Mesenchymal stem cell (in vitro differentiated cells and primary cell): ENCODE results near the gene IL37.

Source experiments
- DNase-seq: peaks from one replicate; pipeline ENCODE4 v3.0.0-alpha.2; 2013
- H2AFZ ChIP-seq: one replicate; pipeline ENCODE4 v1.6.1; 2013; ENCODE audit warnings: low read depth, mild to moderate bottlenecking, control low read depth, inconsistent platforms, low read length, moderate library complexity
- H2AK5ac ChIP-seq: 2 replicates; pipeline ENCODE4 v1.6.1; 2013; ENCODE audit warnings: low read length, moderate library complexity, mild to moderate bottlenecking, inconsistent platforms; ENCODE audit not compliant: severe bottlenecking
- H2BK120ac ChIP-seq: one replicate; pipeline ENCODE4 v1.6.1; 2013; ENCODE audit warnings: low read depth, mild to moderate bottlenecking, inconsistent platforms, low read length, moderate library complexity
- H2BK12ac ChIP-seq, 2 experiments: one replicate each; pipeline ENCODE4 v1.6.1; 2013; ENCODE audit warnings: inconsistent platforms in 2 of 2, low read length in 2 of 2, mild to moderate bottlenecking in 2 of 2, moderate library complexity in 2 of 2, control low read depth in 1 of 2
- H2BK15ac ChIP-seq: one replicate; pipeline ENCODE4 v1.6.1; 2013; ENCODE audit warnings: mild to moderate bottlenecking, low read depth, inconsistent platforms; ENCODE audit not compliant: poor library complexity, severe bottlenecking
- H2BK5ac ChIP-seq: 2 replicates; pipeline ENCODE4 v1.6.1; 2013; ENCODE audit warnings: low read depth, mild to moderate bottlenecking, low read length, control low read depth, inconsistent platforms; ENCODE audit not compliant: poor library complexity, severe bottlenecking
- H3K14ac ChIP-seq, 2 experiments: one replicate each; pipeline ENCODE4 v1.6.1; 2013; ENCODE audit warnings: inconsistent platforms in 2 of 2, low read length in 2 of 2, control low read depth in 1 of 2, mild to moderate bottlenecking in 1 of 2, moderate library complexity in 1 of 2
- H3K18ac ChIP-seq, 2 experiments: one replicate each; pipeline ENCODE4 v1.6.1; 2013; ENCODE audit warnings: inconsistent platforms in 2 of 2, low read length in 2 of 2, control low read depth in 1 of 2, low read depth in 1 of 2, mild to moderate bottlenecking in 1 of 2
- H3K23ac ChIP-seq, 2 experiments: one replicate each; pipeline ENCODE4 v1.6.1; 2013; ENCODE audit warnings: inconsistent platforms in 2 of 2, low read length in 2 of 2, mild to moderate bottlenecking in 2 of 2, moderate library complexity in 2 of 2, control low read depth in 1 of 2
- H3K27ac ChIP-seq: 2 replicates; pipeline ENCODE4 v1.5.1; 2013; ENCODE audit warnings: mild to moderate bottlenecking, moderate library complexity, low read length, control low read depth, inconsistent platforms; ENCODE audit not compliant: poor library complexity, severe bottlenecking
- H3K27me3 ChIP-seq, 2 experiments: 2 replicates each; pipeline versions ENCODE4 v1.6.1 to v1.7.0; 2013; ENCODE audit warnings: low read length in 2 of 2, mild to moderate bottlenecking in 2 of 2, moderate library complexity in 2 of 2, control low read depth in 1 of 2, inconsistent platforms in 1 of 2; ENCODE audit not compliant: control insufficient read depth in 1 of 2, insufficient read depth in 1 of 2
- H3K36me3 ChIP-seq, 2 experiments: 2 replicates each; pipeline versions ENCODE4 v1.6.1 to v1.7.0; 2013; ENCODE audit warnings: low read length in 2 of 2, control low read depth in 1 of 2, inconsistent platforms in 1 of 2, low read depth in 1 of 2, mild to moderate bottlenecking in 1 of 2; ENCODE audit not compliant: insufficient read depth in 2 of 2, control insufficient read depth in 1 of 2
- H3K4ac ChIP-seq, 2 experiments: one replicate each; pipeline ENCODE4 v1.6.1; 2013; ENCODE audit warnings: inconsistent platforms in 2 of 2, low read length in 2 of 2, mild to moderate bottlenecking in 2 of 2, moderate library complexity in 2 of 2, control low read depth in 1 of 2, low read depth in 1 of 2
- H3K4me1 ChIP-seq: 2 replicates; pipeline ENCODE4 v1.6.1; 2013; ENCODE audit warnings: low read depth, low read length, control low read depth; ENCODE audit not compliant: control insufficient read depth, insufficient read depth
- H3K4me2 ChIP-seq: 2 replicates; pipeline ENCODE4 v1.6.1; 2013; ENCODE audit warnings: low read length, mild to moderate bottlenecking, inconsistent platforms; ENCODE audit not compliant: poor library complexity, severe bottlenecking
- H3K4me3 ChIP-seq, 2 experiments: 2 replicates each; pipeline versions ENCODE4 v1.5.1 to v1.7.0; 2013; ENCODE audit warnings: low read length in 2 of 2, mild to moderate bottlenecking in 2 of 2, control low read depth in 1 of 2, low read depth in 1 of 2; ENCODE audit not compliant: insufficient read depth in 1 of 2
- H3K79me1 ChIP-seq: replicated peaks from 2 replicates; pipeline ENCODE4 v1.6.1; 2013; ENCODE audit warnings: mild to moderate bottlenecking, control low read depth, low read length, inconsistent platforms; ENCODE audit not compliant: poor library complexity, severe bottlenecking
- H3K9ac ChIP-seq: 2 replicates; pipeline ENCODE4 v1.7.0; 2013; ENCODE audit warnings: mild to moderate bottlenecking, low read length, moderate library complexity
- H3K9me3 ChIP-seq: 2 replicates; pipeline ENCODE4 v1.7.0; 2013; ENCODE audit warnings: mild to moderate bottlenecking, low read length; ENCODE audit not compliant: control insufficient read depth
- H4K8ac ChIP-seq: one replicate; pipeline ENCODE4 v1.6.1; 2013; ENCODE audit warnings: inconsistent platforms, mild to moderate bottlenecking, low read length, moderate library complexity
- H4K91ac ChIP-seq: one replicate; pipeline ENCODE4 v1.6.1; 2013; ENCODE audit warnings: mild to moderate bottlenecking, low read length, inconsistent platforms
- WGBS: methylation state at CpG from one replicate; pipeline ENCODE4 v1.1.7; 2013; ENCODE audit warnings: mixed read lengths; 5-methylcytosine and 5-hydroxymethylcytosine counted together

IL37 gene

DNA sequence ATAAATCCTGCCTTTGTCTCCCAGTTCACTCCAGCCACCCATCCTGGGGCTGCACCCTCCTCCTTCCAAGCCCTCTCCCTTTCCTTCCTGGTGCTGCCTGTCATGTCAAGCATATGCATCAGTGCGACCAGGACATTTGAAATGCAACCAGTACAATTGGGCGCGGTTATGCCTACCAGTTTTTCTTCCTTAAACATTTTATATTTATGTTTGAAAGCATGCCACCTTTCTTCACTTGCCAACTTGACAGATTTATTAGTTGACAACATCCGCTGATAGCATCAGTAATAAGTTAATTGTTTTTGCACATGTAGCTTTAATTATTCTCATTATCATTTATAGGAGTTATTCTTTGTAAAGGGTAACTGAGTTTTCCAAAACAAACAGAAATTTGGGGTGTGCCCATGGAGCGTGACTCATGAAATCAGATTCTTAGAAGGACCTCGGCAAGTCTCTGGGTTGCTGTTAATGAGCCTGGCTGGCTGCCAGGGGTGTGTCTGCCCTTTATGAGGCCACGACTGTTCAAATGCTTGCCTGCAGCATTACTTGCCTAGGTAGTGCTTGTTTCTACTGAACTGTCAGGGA lies 41.6 kb upstream of the IL37 start:
- Histone ChIP-seq H3K79me1 (no peaks in the 10 kb centered on the region), H2BK5ac (no peak overlapping the region), H3K27me3 (peaks cover 0 to 3% of the 10 kb centered on the region in 2 experiments), H2BK15ac (no peak overlapping the region), H3K27ac (no peak overlapping the region), H3K9me3 (peaks cover 7% of the 10 kb centered on the region), H3K14ac (no peak overlapping the region), H3K4ac (no peak overlapping the region), H3K4me3 (no peak overlapping the region), H4K8ac (no peak overlapping the region), H2AFZ (no peak overlapping the region), H3K18ac (no peak overlapping the region), H3K4me1 (peaks cover 2% of the 10 kb centered on the region), H3K9ac (no peak overlapping the region), H3K23ac (no peak overlapping the region), H2BK12ac (no peak overlapping the region), H3K36me3 (no peaks in the 10 kb centered on the region), H3K4me2 (no peak overlapping the region), H4K91ac (no peak overlapping the region), H2BK120ac (no peak overlapping the region), H2AK5ac (no peak overlapping the region)
- 62% methylated on average over 5 of the region's 7 CpGs for WGBS
- DNase-seq: peak; percentile 45

- H3K27ac ChIP-seq: no peak overlapping the region
- H2BK12ac ChIP-seq: peak overlapping the region in 1 of 2 experiments; percentile 12
- H3K4me1 ChIP-seq: peaks cover 2% of the 10 kb centered on the region
- peak overlapping the region; percentile 27 for H4K8ac ChIP-seq
- no peak overlapping the region for H3K18ac ChIP-seq
- H2BK5ac ChIP-seq: no peak overlapping the region
- H2BK120ac ChIP-seq: no peak overlapping the region
- H3K4ac ChIP-seq: no peak overlapping the region
- H2AFZ ChIP-seq: no peak overlapping the region
- no peak overlapping the region for H3K14ac ChIP-seq
- no peak overlapping the region for H3K9ac ChIP-seq
- H3K4me2 ChIP-seq: no peak overlapping the region
- peak; percentile 57 for DNase-seq
- H4K91ac ChIP-seq: peak overlapping the region; percentile 34
- no peaks in the 10 kb centered on the region for H3K79me1 ChIP-seq
- no peak overlapping the region for H3K23ac ChIP-seq
- H3K9me3 ChIP-seq: no peaks in the 10 kb centered on the region
- no peak overlapping the region for H3K4me3 ChIP-seq
- H3K36me3 ChIP-seq: no peaks in the 10 kb centered on the region
- no peak overlapping the region for H2BK15ac ChIP-seq
- H2AK5ac ChIP-seq: no peak overlapping the region
- peaks cover 0 to 3% of the 10 kb centered on the region in 2 experiments for H3K27me3 ChIP-seq
- WGBS: 58% methylated on average over 6 of the region's 9 CpGs
These were observed 39.8 kb upstream of the IL37 start for GRCh38 chr2:112870841-112871835.

DNA sequence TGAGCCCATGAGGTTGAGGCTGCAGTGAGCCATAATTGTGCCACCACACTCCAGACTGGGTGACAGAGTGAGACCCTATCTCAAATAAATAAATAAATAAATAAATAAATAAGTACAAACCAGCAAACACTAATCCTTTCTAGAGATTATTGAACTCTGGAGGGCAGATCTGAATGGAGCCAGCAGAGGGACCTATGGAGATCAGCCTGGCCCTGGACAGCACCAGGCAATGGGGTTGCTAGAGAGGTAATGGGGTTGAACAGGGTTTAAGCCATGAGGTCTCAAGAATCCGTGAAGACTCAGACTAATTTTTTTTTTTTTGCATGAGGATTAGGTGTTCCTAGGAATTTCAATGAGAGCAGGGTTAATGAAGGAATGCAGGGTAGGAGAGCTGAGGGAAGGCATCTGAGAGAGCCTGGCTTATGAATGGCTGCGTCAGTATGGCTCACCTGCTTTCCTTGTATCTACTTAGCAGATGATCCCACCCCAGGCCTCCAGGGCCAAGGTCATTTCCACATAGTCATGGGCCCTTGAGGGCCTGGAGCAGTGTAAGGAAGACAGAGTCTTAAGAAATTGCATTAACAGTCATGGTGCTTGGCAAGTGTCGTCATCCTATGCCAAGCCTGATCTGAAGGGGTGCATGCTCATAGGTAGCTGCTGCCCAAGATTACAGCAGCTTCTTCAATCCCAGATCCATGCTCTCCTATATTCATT lies 34.6 kb upstream of the IL37 start:
- no peak overlapping the region for H2AK5ac ChIP-seq
- H4K91ac ChIP-seq: no peak overlapping the region
- H3K4me1 ChIP-seq: peaks cover 11% of the 10 kb centered on the region
- WGBS: 97% methylated on average over 3 of the region's 3 CpGs
- peaks cover 0 to under 1% of the 10 kb centered on the region in 2 experiments for H3K27me3 ChIP-seq
- H2BK15ac ChIP-seq: peak overlapping the region; percentile 88
- no peak for DNase-seq
- H3K23ac ChIP-seq: no peak overlapping the region
- H2BK5ac ChIP-seq: no peak overlapping the region
- no peak overlapping the region for H3K9ac ChIP-seq
- no peak overlapping the region for H3K18ac ChIP-seq
- no peaks in the 10 kb centered on the region for H3K79me1 ChIP-seq
- no peak overlapping the region for H3K4ac ChIP-seq
- H2BK12ac ChIP-seq: no peak overlapping the region
- no peak overlapping the region for H2AFZ ChIP-seq
- no peak overlapping the region for H2BK120ac ChIP-seq
- H3K14ac ChIP-seq: no peak overlapping the region
- no peaks in the 10 kb centered on the region for H3K36me3 ChIP-seq
- no peak overlapping the region for H4K8ac ChIP-seq
- no peaks in the 10 kb centered on the region for H3K9me3 ChIP-seq
- H3K27ac ChIP-seq: no peak overlapping the region
- H3K4me3 ChIP-seq: no peak overlapping the region
- no peak overlapping the region for H3K4me2 ChIP-seq

DNA sequence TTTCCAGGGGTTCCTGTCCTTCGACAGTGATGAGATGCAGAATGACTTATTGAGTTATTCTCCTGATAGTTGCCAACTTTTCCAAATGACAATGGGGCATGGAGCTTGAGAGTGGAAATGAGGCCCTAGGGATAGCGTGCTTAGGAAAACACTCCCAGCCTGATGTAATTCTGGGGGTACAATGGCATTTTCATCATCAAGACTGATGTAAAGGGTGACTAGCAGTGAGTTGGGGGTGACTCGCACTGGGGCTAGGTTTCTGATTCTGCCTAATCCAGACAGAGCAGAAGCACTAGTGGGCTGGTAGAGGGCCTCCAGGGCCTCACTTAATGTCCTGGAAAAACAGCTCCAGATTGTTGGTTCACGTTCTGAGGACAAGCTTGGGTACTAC lies 34.0 kb upstream of the IL37 start:
- 83% methylated on average over 4 of the region's 4 CpGs for WGBS
- Histone ChIP-seq H3K4me2 (no peak overlapping the region), H3K36me3 (no peaks in the 10 kb centered on the region)

More for the DNA sequence above, 34.0 kb upstream of the IL37 start:
- no peak overlapping the region for H2AK5ac ChIP-seq
- H3K4me1 ChIP-seq: peaks cover 11% of the 10 kb centered on the region
- H3K9me3 ChIP-seq: no peaks in the 10 kb centered on the region
- peak overlapping the region in 1 of 2 experiments; percentile 87 for H2BK12ac ChIP-seq
- DNase-seq: no peak
- H2AFZ ChIP-seq: no peak overlapping the region
- no peak overlapping the region for H3K27ac ChIP-seq
- no peak overlapping the region for H2BK120ac ChIP-seq
- peak overlapping the region in 1 of 2 experiments; percentile 3 for H3K4ac ChIP-seq
- peak overlapping the region; percentile 77 for H4K91ac ChIP-seq
- H3K18ac ChIP-seq: peak overlapping the region; percentile 23 to 44
- H3K23ac ChIP-seq: no peak overlapping the region
- H3K27me3 ChIP-seq: no peaks in the 10 kb centered on the region
- no peak overlapping the region for H3K9ac ChIP-seq
- H3K4me3 ChIP-seq: no peak overlapping the region
- H4K8ac ChIP-seq: no peak overlapping the region
- H2BK15ac ChIP-seq: no peak overlapping the region
- no peaks in the 10 kb centered on the region for H3K79me1 ChIP-seq
- H3K14ac ChIP-seq: no peak overlapping the region
- no peak overlapping the region for H2BK5ac ChIP-seq
